Loucy (cell line): ENCODE data around the gene SRM.

Experiments used
- H2AFZ ChIP-seq: fragments of 200-600 bp; sonication (generic); 2 replicates; pipeline ENCODE4 v1.6.0; 2016; ENCODE audit warnings: antibody characterized with exemption, mild to moderate bottlenecking, low read length, moderate library complexity
- H3F3A ChIP-seq: fragments of 200-600 bp; 2 replicates; pipeline ENCODE4 v1.6.0; 2016; ENCODE audit warnings: antibody characterized with exemption, low read depth, mild to moderate bottlenecking
- H3K27me3 ChIP-seq: fragments of 200-600 bp; sonication (generic); 2 replicates; pipeline ENCODE4 v1.6.1; 2014; ENCODE audit warnings: low read length, mild to moderate bottlenecking; ENCODE audit not compliant: insufficient read depth, poor library complexity, severe bottlenecking
- H3K36me3 ChIP-seq: fragments of 200-600 bp; sonication (generic); 2 replicates; pipeline ENCODE4 v1.6.1; 2016; ENCODE audit warnings: low read length; ENCODE audit not compliant: insufficient read depth
- H3K4me1 ChIP-seq: fragments of 200-600 bp; sonication (generic); 2 replicates; pipeline ENCODE4 v1.5.1; 2014; ENCODE audit warnings: low read length, mild to moderate bottlenecking; ENCODE audit not compliant: insufficient read depth, poor library complexity, severe bottlenecking
- H3K4me2 ChIP-seq: fragments of 200-600 bp; sonication (generic); 2 replicates; pipeline ENCODE4 v1.6.0; 2014; ENCODE audit warnings: antibody characterized with exemption, low read length, low read depth, mild to moderate bottlenecking; ENCODE audit not compliant: poor library complexity, severe bottlenecking
- H3K4me3 ChIP-seq: fragments of 200-600 bp; sonication (generic); 2 replicates; pipeline ENCODE4 v1.5.1; 2014; ENCODE audit warnings: low read length, mild to moderate bottlenecking, mixed read lengths; ENCODE audit not compliant: poor library complexity, severe bottlenecking
- H3K79me2 ChIP-seq: fragments of 200-600 bp; sonication (generic); 2 replicates; pipeline ENCODE4 v1.6.1; 2014; ENCODE audit warnings: low read length; ENCODE audit not compliant: insufficient read depth
- H3K9ac ChIP-seq: fragments of 200-600 bp; sonication (generic); 2 replicates; pipeline ENCODE4 v1.6.0; 2014; ENCODE audit warnings: mild to moderate bottlenecking, low read depth, low read length, moderate library complexity; ENCODE audit not compliant: poor library complexity, severe bottlenecking
- H3K9me2 ChIP-seq: fragments of 200-600 bp; sonication (generic); replicated peaks from 2 replicates; pipeline ENCODE4 v1.6.1; 2016; ENCODE audit warnings: low read depth, low read length, mixed read lengths
- H3K9me3 ChIP-seq: fragments of 200-600 bp; sonication (generic); 2 replicates; pipeline ENCODE4 v1.6.1; 2014; ENCODE audit warnings: mild to moderate bottlenecking, antibody characterized with exemption, low read length, low read depth; ENCODE audit not compliant: insufficient read depth
- H4K20me1 ChIP-seq: fragments of 200-600 bp; sonication (generic); 2 replicates; pipeline ENCODE4 v1.6.0; 2014; ENCODE audit warnings: antibody characterized with exemption, low read length, mild to moderate bottlenecking; ENCODE audit not compliant: insufficient read depth, poor library complexity, severe bottlenecking
- CTCF ChIP-seq: fragments of 200-600 bp; sonication (generic); conservative IDR thresholded peaks from 2 replicates; pipeline ENCODE4 v1.5.1; 2014; ENCODE audit warnings: mild to moderate bottlenecking, antibody characterized with exemption, low read length
- EZH2phosphoT487 ChIP-seq: fragments of 200-600 bp; IDR thresholded peaks from 2 replicates; pipeline ENCODE4 v1.6.1; 2018; ENCODE audit warnings: antibody characterized with exemption, mild to moderate bottlenecking, moderate library complexity, borderline replicate concordance

Gene SRM

DNA sequence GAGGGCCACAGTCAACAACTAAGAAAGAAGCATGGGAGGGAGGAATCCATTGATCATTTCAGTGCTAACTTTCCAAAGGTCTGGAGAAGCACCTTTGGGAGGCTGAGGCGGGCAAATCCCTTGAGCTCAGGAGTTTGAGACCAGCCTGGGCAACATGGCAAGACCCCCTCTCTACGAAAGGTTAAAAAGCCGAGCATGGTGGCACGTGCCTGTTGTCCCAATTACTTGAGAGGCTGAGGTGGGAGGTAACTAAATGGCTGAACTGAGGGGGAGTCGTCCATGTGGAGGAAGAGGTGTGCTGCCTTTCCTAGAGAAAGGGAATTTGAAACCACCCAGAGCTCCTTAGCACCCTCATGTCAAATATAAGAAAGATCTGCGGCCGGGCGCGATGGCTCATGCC is 29.0 kb downstream of the SRM start:
- Histone ChIP-seq H3K4me1 (no peaks in the 10 kb centered on the region), H3K27me3 (no peaks in the 10 kb centered on the region), H4K20me1 (peaks cover 9% of the 10 kb centered on the region), H3K9me3 (no peaks in the 10 kb centered on the region), H3K9me2 (no peaks in the 10 kb centered on the region), H3K4me2 (no peak overlapping the region), H2AFZ (no peak overlapping the region), H3F3A (no peaks in the 10 kb centered on the region), H3K9ac (no peak overlapping the region), H3K79me2 (no peaks in the 10 kb centered on the region), H3K36me3 (peaks cover 21% of the 10 kb centered on the region; the same call in 1 of the 2 replicates), H3K4me3 (no peak overlapping the region)
- TF ChIP-seq EZH2phosphoT487 (no peak), CTCF (no peak)

DNA sequence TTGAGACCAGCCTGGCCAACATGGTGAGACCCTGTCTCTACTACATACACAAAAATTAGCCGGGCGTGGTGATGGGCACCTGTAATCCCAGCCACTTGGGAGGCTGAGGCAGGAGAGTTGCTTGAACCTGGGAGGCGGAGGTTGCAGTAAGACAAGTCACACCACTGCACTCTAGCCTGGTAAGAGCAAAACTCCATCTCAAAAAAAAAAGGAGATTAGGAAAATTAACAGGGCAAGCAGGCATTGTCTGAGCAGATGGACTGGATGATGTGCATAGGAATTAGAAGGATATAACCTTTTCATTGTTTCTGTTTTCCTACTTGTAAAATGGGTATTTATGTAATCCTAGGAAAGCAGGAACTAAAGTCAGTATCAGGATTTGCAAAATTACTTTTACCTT is 31.8 kb downstream of the SRM start:
- Histone ChIP-seq H3K36me3 (peaks cover 50% of the 10 kb centered on the region; the same call in 1 of the 2 replicates), H3K27me3 (no peaks in the 10 kb centered on the region), H3K9me2 (no peaks in the 10 kb centered on the region), H3K4me1 (no peaks in the 10 kb centered on the region), H2AFZ (no peak overlapping the region), H3K79me2 (peaks cover 6% of the 10 kb centered on the region; the same call in 1 of the 2 replicates), H3F3A (no peaks in the 10 kb centered on the region), H3K9ac (no peak overlapping the region), H3K4me3 (no peak overlapping the region), H3K4me2 (no peak overlapping the region), H4K20me1 (peaks cover 28% of the 10 kb centered on the region), H3K9me3 (no peaks in the 10 kb centered on the region)
- TF ChIP-seq EZH2phosphoT487, result no peak
- TF ChIP-seq CTCF, result no peak

GRCh38 chr1:11027316-11027715 is 32.5 kb downstream of the SRM start:
- H3F3A ChIP-seq, result no peaks in the 10 kb centered on the region

More at GRCh38 chr1:11027316-11027715, 32.5 kb downstream of the SRM start:
- H3K79me2 ChIP-seq, result peaks cover 6% of the 10 kb centered on the region; the same call in 1 of the 2 replicates
- H3K9me3 ChIP-seq, result no peaks in the 10 kb centered on the region
- H4K20me1 ChIP-seq, result peaks cover 28% of the 10 kb centered on the region
- no peak overlapping the region for H3K4me2 ChIP-seq
- no peaks in the 10 kb centered on the region for H3K4me1 ChIP-seq
- no peaks in the 10 kb centered on the region for H3K9me2 ChIP-seq
- H3K4me3 ChIP-seq, result no peak overlapping the region
- no peak overlapping the region for H3K9ac ChIP-seq
- H3K27me3 ChIP-seq, result no peaks in the 10 kb centered on the region
- peaks cover 55% of the 10 kb centered on the region; the same call in 1 of the 2 replicates for H3K36me3 ChIP-seq
- no peak for TF ChIP-seq CTCF
- TF ChIP-seq EZH2phosphoT487, result no peak
- H2AFZ ChIP-seq, result no peak overlapping the region
